ENCODE measurements around the gene FAM185A.

Gene FAM185A

DNA sequence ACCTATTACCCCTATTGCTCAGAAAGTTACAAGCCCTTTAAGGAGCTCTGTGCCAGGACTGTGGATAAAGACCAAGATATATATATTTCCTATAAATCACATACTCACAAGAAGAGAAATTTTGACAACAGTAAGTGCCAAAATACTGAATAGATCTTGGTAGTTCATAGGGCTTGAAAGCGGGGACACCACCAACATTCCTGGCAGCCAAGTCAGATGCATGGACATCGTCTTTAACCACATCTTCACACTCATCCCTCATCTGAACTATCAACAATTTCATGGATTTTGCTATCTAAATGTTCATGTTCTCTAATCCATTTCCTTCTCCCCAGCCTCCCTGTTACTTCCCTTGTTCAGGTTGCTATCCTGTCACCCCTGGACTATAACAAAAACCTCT lies 96.5 kb downstream of the FAM185A start:
- no peaks in the 10 kb centered on the region for H4K20me1 ChIP-seq (ENCODE audit: insufficient read depth, low read length)
- H3K9me3 ChIP-seq (ENCODE audit: insufficient read depth, low read length, severe bottlenecking): no peaks in the 10 kb centered on the region
- no peaks in the 10 kb centered on the region for H3K36me3 ChIP-seq (ENCODE audit: insufficient read depth, low read length)
- no peak overlapping the region for H3K4me3 ChIP-seq (ENCODE audit: low read depth in 1 of 2, low read length in 2 of 2)
- no peak overlapping the region for H3K27ac ChIP-seq (ENCODE audit: low read length)
- H3K4me1 ChIP-seq (ENCODE audit: insufficient read depth, low read length): no peaks in the 10 kb centered on the region
- H3K9ac ChIP-seq (ENCODE audit: low read depth, low read length): no peak overlapping the region
- ATAC-seq (ENCODE audit: insufficient read depth, low read depth) (no peak), DNase-seq (no peak)
- no peak overlapping the region for H3K4me2 ChIP-seq (ENCODE audit: insufficient read depth, low read length)
- H3K79me2 ChIP-seq (ENCODE audit: insufficient read depth, low read length): no peaks in the 10 kb centered on the region
- H2AFZ ChIP-seq (ENCODE audit: low read depth, low read length): no peak overlapping the region
- TF ChIP-seq, protein P1, sequence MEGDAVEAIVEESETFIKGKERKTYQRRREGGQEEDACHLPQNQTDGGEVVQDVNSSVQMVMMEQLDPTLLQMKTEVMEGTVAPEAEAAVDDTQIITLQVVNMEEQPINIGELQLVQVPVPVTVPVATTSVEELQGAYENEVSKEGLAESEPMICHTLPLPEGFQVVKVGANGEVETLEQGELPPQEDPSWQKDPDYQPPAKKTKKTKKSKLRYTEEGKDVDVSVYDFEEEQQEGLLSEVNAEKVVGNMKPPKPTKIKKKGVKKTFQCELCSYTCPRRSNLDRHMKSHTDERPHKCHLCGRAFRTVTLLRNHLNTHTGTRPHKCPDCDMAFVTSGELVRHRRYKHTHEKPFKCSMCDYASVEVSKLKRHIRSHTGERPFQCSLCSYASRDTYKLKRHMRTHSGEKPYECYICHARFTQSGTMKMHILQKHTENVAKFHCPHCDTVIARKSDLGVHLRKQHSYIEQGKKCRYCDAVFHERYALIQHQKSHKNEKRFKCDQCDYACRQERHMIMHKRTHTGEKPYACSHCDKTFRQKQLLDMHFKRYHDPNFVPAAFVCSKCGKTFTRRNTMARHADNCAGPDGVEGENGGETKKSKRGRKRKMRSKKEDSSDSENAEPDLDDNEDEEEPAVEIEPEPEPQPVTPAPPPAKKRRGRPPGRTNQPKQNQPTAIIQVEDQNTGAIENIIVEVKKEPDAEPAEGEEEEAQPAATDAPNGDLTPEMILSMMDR (IDR thresholded peaks at IDR 0.05; ENCODE audit: borderline replicate concordance, extremely low read depth, low read length, poor library complexity, severe bottlenecking): no peak
- no peak for TF ChIP-seq EZH2 (IDR thresholded peaks at IDR 0.05; ENCODE audit: borderline replicate concordance, low read depth, low read length, severe bottlenecking)
- no peaks in the 10 kb centered on the region for H3K27me3 ChIP-seq (ENCODE audit: insufficient read depth, low read length, poor library complexity)

DNA sequence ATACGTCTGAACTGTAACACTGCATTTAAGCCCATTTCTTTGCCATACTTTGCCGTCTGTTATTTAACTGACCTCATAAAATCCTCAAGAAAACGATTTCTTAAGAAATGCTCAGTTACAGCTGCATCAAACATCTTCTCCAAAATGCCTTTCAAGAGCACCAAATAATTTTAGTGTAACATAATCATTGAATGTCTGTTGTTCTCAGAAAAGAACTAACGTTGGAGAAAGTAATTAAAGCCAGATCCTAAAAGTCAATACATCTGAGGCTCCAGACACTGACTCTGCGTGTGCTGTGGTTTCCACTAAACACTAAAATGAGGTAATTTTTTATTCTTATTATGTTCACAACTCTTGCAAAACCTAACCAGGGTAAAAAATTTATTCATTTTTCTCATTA lies 100.3 kb downstream of the FAM185A start:
- no peak for TF ChIP-seq EZH2 (IDR thresholded peaks at IDR 0.05; ENCODE audit: borderline replicate concordance, low read depth, low read length, severe bottlenecking)
- no peaks in the 10 kb centered on the region for H3K36me3 ChIP-seq (ENCODE audit: insufficient read depth, low read length)
- ATAC-seq (ENCODE audit: insufficient read depth, low read depth): no peak
- H3K4me1 ChIP-seq (ENCODE audit: insufficient read depth, low read length): no peaks in the 10 kb centered on the region
- no peaks in the 10 kb centered on the region for H4K20me1 ChIP-seq (ENCODE audit: insufficient read depth, low read length)
- no peaks in the 10 kb centered on the region for H3K79me2 ChIP-seq (ENCODE audit: insufficient read depth, low read length)
- no peak for DNase-seq
- H3K9ac ChIP-seq (ENCODE audit: low read depth, low read length): no peak overlapping the region
- H2AFZ ChIP-seq (ENCODE audit: low read depth, low read length): no peak overlapping the region
- H3K27ac ChIP-seq (ENCODE audit: low read length): no peak overlapping the region
- H3K27me3 ChIP-seq (ENCODE audit: insufficient read depth, low read length, poor library complexity): no peaks in the 10 kb centered on the region
- peaks cover 2% of the 10 kb centered on the region for H3K9me3 ChIP-seq (ENCODE audit: insufficient read depth, low read length, severe bottlenecking)
- no peak overlapping the region for H3K4me3 ChIP-seq (ENCODE audit: low read depth in 1 of 2, low read length in 2 of 2)
- no peak overlapping the region for H3K4me2 ChIP-seq (ENCODE audit: insufficient read depth, low read length)

DNA sequence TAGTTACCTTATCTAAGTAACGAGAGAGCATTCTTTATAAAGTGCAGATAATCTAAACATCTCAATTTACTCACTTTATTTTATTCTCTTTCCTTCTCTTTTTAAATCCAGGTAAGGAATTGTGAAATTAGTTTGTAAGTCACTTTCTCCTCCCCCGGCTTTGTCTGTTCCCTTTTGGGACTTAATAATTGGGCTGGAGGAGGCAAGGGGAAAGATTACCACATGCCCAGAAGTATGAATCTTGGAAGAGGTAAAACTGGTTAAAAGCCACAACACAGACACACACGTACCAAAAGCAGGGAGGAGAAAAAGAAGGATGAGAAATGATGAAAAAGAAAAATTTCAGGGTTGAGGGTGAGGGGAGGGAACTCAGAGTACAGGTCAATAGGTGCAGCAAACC lies 100.7 kb downstream of the FAM185A start:
- Histone ChIP-seq H3K4me1 (ENCODE audit: insufficient read depth, low read length) (no peaks in the 10 kb centered on the region), H4K20me1 (ENCODE audit: insufficient read depth, low read length) (no peaks in the 10 kb centered on the region), H3K4me2 (ENCODE audit: insufficient read depth, low read length) (no peak overlapping the region), H3K27me3 (ENCODE audit: insufficient read depth, low read length, poor library complexity) (no peaks in the 10 kb centered on the region), H2AFZ (ENCODE audit: low read depth, low read length) (no peak overlapping the region), H3K27ac (ENCODE audit: low read length) (no peak overlapping the region), H3K9me3 (ENCODE audit: insufficient read depth, low read length, severe bottlenecking) (peaks cover 2% of the 10 kb centered on the region), H3K9ac (ENCODE audit: low read depth, low read length) (no peak overlapping the region), H3K4me3 (ENCODE audit: low read depth in 1 of 2, low read length in 2 of 2) (no peak overlapping the region), H3K36me3 (ENCODE audit: insufficient read depth, low read length) (no peaks in the 10 kb centered on the region), H3K79me2 (ENCODE audit: insufficient read depth, low read length) (no peaks in the 10 kb centered on the region)
- no peak for ATAC-seq (ENCODE audit: insufficient read depth, low read depth)
- no peak for DNase-seq
- TF ChIP-seq EZH2 (IDR thresholded peaks at IDR 0.05; ENCODE audit: borderline replicate concordance, low read depth, low read length, severe bottlenecking): no peak
- TF ChIP-seq, protein P1 (IDR thresholded peaks at IDR 0.05; ENCODE audit: borderline replicate concordance, extremely low read depth, low read length, poor library complexity, severe bottlenecking): no peak

DNA sequence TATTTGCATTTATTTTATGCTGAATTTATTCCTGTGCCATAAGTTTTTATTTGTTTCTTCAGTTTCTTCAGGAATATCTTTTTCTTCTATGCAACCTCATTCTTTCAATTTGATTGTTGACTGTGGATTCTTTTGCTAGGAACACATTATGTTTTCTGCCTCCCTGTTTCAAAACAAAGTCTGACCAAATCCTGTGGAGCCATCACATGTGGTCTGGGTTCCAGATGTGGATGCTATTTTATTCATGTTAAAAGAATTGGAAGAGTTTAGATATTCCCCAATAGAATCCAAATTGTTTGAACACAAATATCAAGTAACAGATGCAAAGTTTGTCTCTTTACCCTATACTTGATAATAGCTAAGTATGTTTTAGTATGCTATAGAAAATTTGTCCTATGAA lies 107.2 kb downstream of the FAM185A start:
- Histone ChIP-seq H3K79me2 (ENCODE audit: insufficient read depth, low read length) (no peaks in the 10 kb centered on the region), H4K20me1 (ENCODE audit: insufficient read depth, low read length) (no peaks in the 10 kb centered on the region), H3K27me3 (ENCODE audit: insufficient read depth, low read length, poor library complexity) (no peaks in the 10 kb centered on the region), H3K9me3 (ENCODE audit: insufficient read depth, low read length, severe bottlenecking) (peaks cover 2% of the 10 kb centered on the region), H3K4me1 (ENCODE audit: insufficient read depth, low read length) (no peaks in the 10 kb centered on the region), H3K36me3 (ENCODE audit: insufficient read depth, low read length) (no peaks in the 10 kb centered on the region), H3K4me2 (ENCODE audit: insufficient read depth, low read length) (no peak overlapping the region), H3K4me3 (ENCODE audit: low read depth in 1 of 2, low read length in 2 of 2) (no peak overlapping the region), H3K9ac (ENCODE audit: low read depth, low read length) (no peak overlapping the region), H3K27ac (ENCODE audit: low read length) (no peak overlapping the region), H2AFZ (ENCODE audit: low read depth, low read length) (no peak overlapping the region)
- no peak for DNase-seq
- no peak for TF ChIP-seq EZH2 (IDR thresholded peaks at IDR 0.05; ENCODE audit: borderline replicate concordance, low read depth, low read length, severe bottlenecking)
- TF ChIP-seq, protein P1 (IDR thresholded peaks at IDR 0.05; ENCODE audit: borderline replicate concordance, extremely low read depth, low read length, poor library complexity, severe bottlenecking): no peak
- no peak for ATAC-seq (ENCODE audit: insufficient read depth, low read depth)

All from DND-41 (cell line).